Neural cell (in vitro differentiated cells): ENCODE results near the gene MUC2. TPM values are rescaled to one million over a fixed set of nuclear protein-coding genes. Genes with fewer than 3 reads are reported as not detected.

ENCODE experiments used
- H2AFZ ChIP-seq: fragments of 200-600, 300-800 bp; sonication (generic), shearing (Covaris generic); 2 replicates; pipeline ENCODE4 v1.6.0; 2014; ENCODE audit warnings: low read depth, mild to moderate bottlenecking, antibody characterized with exemption, low read length, moderate library complexity
- H3F3A ChIP-seq: fragments of 200-600 bp; shearing (Covaris generic); 2 replicates; pipeline ENCODE4 v1.6.1; 2016; ENCODE audit warnings: mild to moderate bottlenecking, moderate library complexity, mixed read lengths, antibody characterized with exemption, low read length; ENCODE audit not compliant: insufficient read depth, poor library complexity, severe bottlenecking
- H3K27ac ChIP-seq: fragments of 200-600, 300-800 bp; sonication (generic), shearing (Covaris generic); 2 replicates; pipeline ENCODE4 v1.5.1; 2014; ENCODE audit warnings: mild to moderate bottlenecking, low read length, moderate library complexity
- H3K27me3 ChIP-seq: fragments of 300-800, 200-600 bp; sonication (generic), shearing (Covaris generic); 2 replicates; pipeline ENCODE4 v1.6.0; 2014; ENCODE audit warnings: mild to moderate bottlenecking, low read depth, low read length, moderate library complexity; ENCODE audit not compliant: insufficient read depth
- H3K36me3 ChIP-seq: fragments of 300-800, 200-600 bp; sonication (generic), shearing (Covaris generic); 2 replicates; pipeline ENCODE4 v1.5.1; 2014; ENCODE audit warnings: mild to moderate bottlenecking, antibody characterized with exemption, low read length, moderate library complexity; ENCODE audit not compliant: insufficient read depth
- H3K4me2 ChIP-seq: fragments of 300-800, 200-600 bp; sonication (generic), shearing (Covaris generic); 2 replicates; pipeline ENCODE4 v1.6.0; 2014; ENCODE audit warnings: mild to moderate bottlenecking, low read length
- H3K4me3 ChIP-seq: fragments of 300-800, 200-600 bp; sonication (generic), shearing (Covaris generic); 2 replicates; pipeline ENCODE4 v1.5.1; 2014; ENCODE audit warnings: mild to moderate bottlenecking, low read length, moderate library complexity
- H3K79me2 ChIP-seq: fragments of 200-600 bp; shearing (Covaris generic); replicated peaks from 2 replicates; pipeline ENCODE4 v1.6.0; 2014; ENCODE audit warnings: mild to moderate bottlenecking, low read length, moderate library complexity; ENCODE audit not compliant: insufficient read depth
- H3K9ac ChIP-seq: fragments of 300-800, 200-600 bp; sonication (generic), shearing (Covaris generic); 2 replicates; pipeline ENCODE4 v1.6.1; 2016; ENCODE audit warnings: mild to moderate bottlenecking, low read length, mixed read lengths
- H3K9me2 ChIP-seq: fragments of 200-600 bp; shearing (Covaris generic); 2 replicates; pipeline ENCODE4 v1.6.1; 2016; ENCODE audit warnings: mild to moderate bottlenecking, low read length, mixed read lengths; ENCODE audit not compliant: insufficient read depth
- H3K9me3 ChIP-seq: fragments of 200-600, 300-800 bp; sonication (generic), shearing (Covaris generic); 2 replicates; pipeline ENCODE4 v1.6.1; 2016; ENCODE audit warnings: mild to moderate bottlenecking, mixed run types, low read length, moderate library complexity, mixed read lengths
- H4K20me1 ChIP-seq: fragments of 200-600 bp; shearing (Covaris generic); 2 replicates; pipeline ENCODE4 v1.6.1; 2016; ENCODE audit warnings: mild to moderate bottlenecking, mixed run types; ENCODE audit not compliant: insufficient read depth
- EP300 ChIP-seq: fragments of 450-650 bp; conservative IDR thresholded peaks from 2 replicates; pipeline ENCODE4 v1.6.1; 2014; ENCODE audit warnings: antibody characterized with exemption, mild to moderate bottlenecking, moderate library complexity; ENCODE audit not compliant: poor library complexity, severe bottlenecking
- EZH2 ChIP-seq: fragments of 200-600, 300-800 bp; shearing (Covaris generic), sonication (generic); IDR thresholded peaks from 2 replicates; pipeline ENCODE4 v1.6.1; 2014; ENCODE audit warnings: antibody characterized with exemption, low read length, borderline replicate concordance, mild to moderate bottlenecking; ENCODE audit not compliant: insufficient read depth, poor library complexity, severe bottlenecking
- MXI1 ChIP-seq: fragments of 450-650 bp; conservative IDR thresholded peaks from 2 replicates; pipeline ENCODE4 v1.6.1; 2014; ENCODE audit warnings: antibody characterized with exemption, mild to moderate bottlenecking; ENCODE audit not compliant: poor library complexity, severe bottlenecking
- POLR2AphosphoS5 ChIP-seq: IDR thresholded peaks from 2 replicates; pipeline ENCODE4 v1.6.1; 2012
- RAD21 ChIP-seq: fragments of 450-650 bp; conservative IDR thresholded peaks from 2 replicates; pipeline ENCODE4 v1.6.1; 2014; ENCODE audit warnings: antibody characterized with exemption, mild to moderate bottlenecking, moderate library complexity
- SMC3 ChIP-seq: fragments of 450-650 bp; conservative IDR thresholded peaks from 2 replicates; pipeline ENCODE4 v1.6.1; 2014; ENCODE audit warnings: antibody characterized with exemption, mild to moderate bottlenecking, moderate library complexity; ENCODE audit not compliant: poor library complexity
- TAF1 ChIP-seq: IDR thresholded peaks from 2 replicates; pipeline ENCODE4 v1.6.1; 2012; ENCODE audit warnings: low read depth
- polyA plus RNA-seq: library from polyadenylated mRNA; depleted of rRNA; stranded (reverse); fragments of >200 nt; gene quantifications from 2 replicates; pipeline ENCODE4 v1.2.3, GENCODE V29; 2014
- TF ChIP-seq, protein P1 (sequence below): fragments of 450-650 bp; IDR thresholded peaks from 2 replicates; pipeline ENCODE4 v1.5.1; 2014; ENCODE audit warnings: antibody characterized with exemption, mild to moderate bottlenecking, moderate library complexity; ENCODE audit not compliant: poor library complexity, severe bottlenecking
- TF ChIP-seq, protein P2 (sequence below): IDR thresholded peaks from 2 replicates; pipeline ENCODE4 v1.6.1; 2012; ENCODE audit warnings: borderline replicate concordance

MUC2 gene
- polyA plus RNA-seq, 1 donor from 2014 or later = not detected

DNA sequence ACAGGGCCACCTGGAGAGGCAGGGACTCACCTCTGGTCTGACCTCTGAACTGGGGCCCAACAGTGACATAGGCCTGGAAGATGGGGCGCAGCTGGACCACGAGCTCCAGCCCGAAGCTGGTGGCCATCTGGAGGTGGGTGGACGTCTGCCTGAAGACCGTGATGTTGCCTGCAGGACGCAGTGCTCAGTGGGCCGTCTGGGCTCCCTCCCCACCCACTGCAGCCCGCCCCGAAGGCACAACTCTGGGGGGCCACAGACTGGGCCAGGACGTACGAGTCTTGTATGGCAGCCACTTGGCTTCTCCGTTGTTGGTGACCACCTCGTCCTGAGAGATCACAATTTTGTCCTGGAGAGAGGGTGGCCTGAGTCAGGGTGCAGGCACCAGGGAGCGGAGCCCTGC, 46.1 kb upstream of the MUC2 start:
- Histone ChIP-seq H3K9me2 (no peaks in the 10 kb centered on the region), H3K9me3 (no peaks in the 10 kb centered on the region), H3K4me3 (no peak overlapping the region), H3K27me3 (no peaks in the 10 kb centered on the region), H3K79me2 (no peaks in the 10 kb centered on the region), H3K4me2 (no peak overlapping the region), H3K9ac (no peak overlapping the region), H2AFZ (no peak overlapping the region), H3K36me3 (no peaks in the 10 kb centered on the region), H4K20me1 (no peaks in the 10 kb centered on the region), H3F3A (no peaks in the 10 kb centered on the region), H3K27ac (no peak overlapping the region)
- TF ChIP-seq, protein P1, sequence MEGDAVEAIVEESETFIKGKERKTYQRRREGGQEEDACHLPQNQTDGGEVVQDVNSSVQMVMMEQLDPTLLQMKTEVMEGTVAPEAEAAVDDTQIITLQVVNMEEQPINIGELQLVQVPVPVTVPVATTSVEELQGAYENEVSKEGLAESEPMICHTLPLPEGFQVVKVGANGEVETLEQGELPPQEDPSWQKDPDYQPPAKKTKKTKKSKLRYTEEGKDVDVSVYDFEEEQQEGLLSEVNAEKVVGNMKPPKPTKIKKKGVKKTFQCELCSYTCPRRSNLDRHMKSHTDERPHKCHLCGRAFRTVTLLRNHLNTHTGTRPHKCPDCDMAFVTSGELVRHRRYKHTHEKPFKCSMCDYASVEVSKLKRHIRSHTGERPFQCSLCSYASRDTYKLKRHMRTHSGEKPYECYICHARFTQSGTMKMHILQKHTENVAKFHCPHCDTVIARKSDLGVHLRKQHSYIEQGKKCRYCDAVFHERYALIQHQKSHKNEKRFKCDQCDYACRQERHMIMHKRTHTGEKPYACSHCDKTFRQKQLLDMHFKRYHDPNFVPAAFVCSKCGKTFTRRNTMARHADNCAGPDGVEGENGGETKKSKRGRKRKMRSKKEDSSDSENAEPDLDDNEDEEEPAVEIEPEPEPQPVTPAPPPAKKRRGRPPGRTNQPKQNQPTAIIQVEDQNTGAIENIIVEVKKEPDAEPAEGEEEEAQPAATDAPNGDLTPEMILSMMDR = no peak
- TF ChIP-seq EP300 = no peak
- TF ChIP-seq, protein P2, sequence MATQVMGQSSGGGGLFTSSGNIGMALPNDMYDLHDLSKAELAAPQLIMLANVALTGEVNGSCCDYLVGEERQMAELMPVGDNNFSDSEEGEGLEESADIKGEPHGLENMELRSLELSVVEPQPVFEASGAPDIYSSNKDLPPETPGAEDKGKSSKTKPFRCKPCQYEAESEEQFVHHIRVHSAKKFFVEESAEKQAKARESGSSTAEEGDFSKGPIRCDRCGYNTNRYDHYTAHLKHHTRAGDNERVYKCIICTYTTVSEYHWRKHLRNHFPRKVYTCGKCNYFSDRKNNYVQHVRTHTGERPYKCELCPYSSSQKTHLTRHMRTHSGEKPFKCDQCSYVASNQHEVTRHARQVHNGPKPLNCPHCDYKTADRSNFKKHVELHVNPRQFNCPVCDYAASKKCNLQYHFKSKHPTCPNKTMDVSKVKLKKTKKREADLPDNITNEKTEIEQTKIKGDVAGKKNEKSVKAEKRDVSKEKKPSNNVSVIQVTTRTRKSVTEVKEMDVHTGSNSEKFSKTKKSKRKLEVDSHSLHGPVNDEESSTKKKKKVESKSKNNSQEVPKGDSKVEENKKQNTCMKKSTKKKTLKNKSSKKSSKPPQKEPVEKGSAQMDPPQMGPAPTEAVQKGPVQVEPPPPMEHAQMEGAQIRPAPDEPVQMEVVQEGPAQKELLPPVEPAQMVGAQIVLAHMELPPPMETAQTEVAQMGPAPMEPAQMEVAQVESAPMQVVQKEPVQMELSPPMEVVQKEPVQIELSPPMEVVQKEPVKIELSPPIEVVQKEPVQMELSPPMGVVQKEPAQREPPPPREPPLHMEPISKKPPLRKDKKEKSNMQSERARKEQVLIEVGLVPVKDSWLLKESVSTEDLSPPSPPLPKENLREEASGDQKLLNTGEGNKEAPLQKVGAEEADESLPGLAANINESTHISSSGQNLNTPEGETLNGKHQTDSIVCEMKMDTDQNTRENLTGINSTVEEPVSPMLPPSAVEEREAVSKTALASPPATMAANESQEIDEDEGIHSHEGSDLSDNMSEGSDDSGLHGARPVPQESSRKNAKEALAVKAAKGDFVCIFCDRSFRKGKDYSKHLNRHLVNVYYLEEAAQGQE = no peak
- no peak for TF ChIP-seq EZH2
- TF ChIP-seq SMC3 = no peak
- no peak for TF ChIP-seq MXI1
- TF ChIP-seq POLR2AphosphoS5 = no peak

GRCh38 chr11:1029051-1029450, 45.6 kb upstream of the MUC2 start:
- H4K20me1 ChIP-seq = no peaks in the 10 kb centered on the region
- no peak overlapping the region for H3K4me2 ChIP-seq
- no peak overlapping the region for H3K27ac ChIP-seq
- H3K9me3 ChIP-seq = no peaks in the 10 kb centered on the region
- no peaks in the 10 kb centered on the region for H3F3A ChIP-seq
- H3K9me2 ChIP-seq = no peaks in the 10 kb centered on the region
- H3K79me2 ChIP-seq = no peaks in the 10 kb centered on the region
- H3K9ac ChIP-seq = no peak overlapping the region
- H3K4me3 ChIP-seq = no peak overlapping the region
- H2AFZ ChIP-seq = no peak overlapping the region
- TF ChIP-seq RAD21 (no peak), EP300 (no peak), SMC3 (no peak), MXI1 (no peak), POLR2AphosphoS5 (no peak), TAF1 (no peak), EZH2 (no peak)
- TF ChIP-seq, protein P1 = no peak
- TF ChIP-seq, protein P2 = no peak
- H3K27me3 ChIP-seq = no peaks in the 10 kb centered on the region
- no peaks in the 10 kb centered on the region for H3K36me3 ChIP-seq
